NCI-H345 treated with DMSO at 0.1 percent for 48 hours (cell line): ENCODE measurements around the gene ASB18.

ENCODE experiments used
- DNase-seq: peaks from one replicate; lab custom pipeline; 2025; ENCODE audit not compliant: unreplicated experiment; lab: John Stamatoyannopoulos, UW

ASB18 gene

DNA sequence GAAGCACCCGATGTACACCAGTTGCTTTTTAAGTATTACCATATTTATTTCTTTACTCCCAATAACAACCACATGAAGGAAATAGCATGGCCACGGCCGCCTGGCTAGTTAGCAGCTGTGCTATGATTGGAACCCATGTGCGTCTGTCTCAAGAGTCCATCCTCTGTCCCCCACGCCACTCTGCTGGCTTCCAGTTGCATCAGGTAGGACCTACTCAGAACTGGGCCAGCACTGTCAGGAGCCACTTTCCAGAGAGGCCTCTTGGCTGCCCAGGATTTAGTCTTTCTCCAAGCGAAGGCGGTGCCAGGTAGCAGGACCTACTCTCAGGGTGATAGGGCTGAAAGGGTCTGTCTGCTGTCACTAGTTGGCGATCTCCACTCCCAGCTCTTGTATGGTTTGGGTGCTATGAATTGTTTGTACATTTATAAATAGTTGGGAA lies 22.1 kb downstream of the ASB18 start:
- no peak for DNase-seq

DNA sequence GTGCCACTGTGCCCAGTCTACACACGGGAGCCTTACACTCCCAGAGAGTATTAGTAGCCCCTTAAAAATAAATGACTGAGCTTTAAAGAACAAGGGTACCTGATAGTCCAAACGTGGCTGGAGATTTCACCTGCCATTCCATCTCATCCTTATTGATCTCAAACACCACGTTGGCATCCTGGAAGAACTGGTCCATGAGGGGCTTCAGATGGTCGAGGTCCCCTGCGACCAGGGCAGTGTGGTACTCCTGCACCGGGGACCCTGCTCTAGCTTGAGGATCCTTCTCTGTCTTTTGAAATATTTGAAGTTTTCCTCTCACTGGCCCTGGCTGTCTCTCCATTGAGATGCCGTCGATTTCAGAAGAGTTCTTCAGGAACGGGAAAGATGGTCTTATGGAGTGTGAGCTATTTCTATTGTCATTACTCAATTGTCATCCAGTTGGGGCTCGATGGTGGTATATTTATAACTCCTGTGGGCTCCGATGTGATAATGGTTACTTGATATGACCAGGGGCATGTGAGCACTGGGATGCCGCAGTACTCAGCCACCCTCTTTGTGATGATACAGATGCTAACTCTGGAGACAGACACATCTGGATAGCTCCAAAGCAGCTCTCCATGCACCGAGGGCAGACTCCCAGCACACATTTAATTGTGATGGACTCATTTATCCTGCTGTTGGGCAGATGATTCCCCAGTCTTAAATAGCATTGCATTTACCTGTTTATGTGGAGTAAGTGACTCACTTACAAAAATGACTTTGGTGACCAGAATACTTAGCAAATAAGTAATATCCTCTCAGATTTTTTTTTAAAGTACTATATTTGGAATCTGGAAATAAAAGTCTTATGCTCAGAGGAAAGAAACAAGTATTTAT lies 22.8 kb downstream of the ASB18 start:
- DNase-seq: no peak

DNA sequence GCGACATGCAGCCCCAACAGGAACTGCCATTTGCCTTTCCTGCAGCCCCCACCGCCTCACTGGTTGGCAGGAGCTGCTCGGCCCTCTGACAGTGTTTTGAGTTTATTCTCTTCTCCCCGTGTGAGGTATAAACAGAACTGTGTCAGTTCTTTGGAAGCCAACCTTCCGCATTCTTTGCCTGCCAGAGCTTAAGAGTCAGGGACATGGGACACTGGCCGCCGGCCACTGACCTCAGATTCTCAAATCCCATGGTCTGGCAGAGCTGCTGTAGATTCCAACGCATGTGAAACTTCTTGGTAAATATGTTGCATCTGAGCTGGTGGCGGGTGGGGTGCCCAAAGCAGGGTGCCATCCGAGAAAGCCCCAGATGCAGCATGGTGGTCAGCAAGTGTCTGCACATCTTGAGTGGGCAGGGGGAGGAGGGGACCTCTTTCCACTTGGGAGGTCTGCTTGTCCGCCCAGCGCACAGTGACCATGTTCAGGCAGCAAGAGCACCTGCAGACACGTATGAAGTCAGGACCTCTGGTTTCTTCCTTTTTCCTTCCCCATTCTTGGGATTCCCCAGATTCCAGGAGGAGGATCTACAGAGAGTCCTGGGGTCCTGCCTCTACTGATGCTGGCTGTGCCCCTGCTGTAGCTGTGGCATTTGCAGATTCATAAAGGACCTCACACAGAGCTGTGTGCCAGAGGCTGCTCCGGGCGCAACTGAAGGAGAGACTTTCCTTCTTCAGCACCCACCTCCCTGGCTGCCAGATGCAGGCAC lies 23.8 kb downstream of the ASB18 start:
- DNase-seq: no peak

DNA sequence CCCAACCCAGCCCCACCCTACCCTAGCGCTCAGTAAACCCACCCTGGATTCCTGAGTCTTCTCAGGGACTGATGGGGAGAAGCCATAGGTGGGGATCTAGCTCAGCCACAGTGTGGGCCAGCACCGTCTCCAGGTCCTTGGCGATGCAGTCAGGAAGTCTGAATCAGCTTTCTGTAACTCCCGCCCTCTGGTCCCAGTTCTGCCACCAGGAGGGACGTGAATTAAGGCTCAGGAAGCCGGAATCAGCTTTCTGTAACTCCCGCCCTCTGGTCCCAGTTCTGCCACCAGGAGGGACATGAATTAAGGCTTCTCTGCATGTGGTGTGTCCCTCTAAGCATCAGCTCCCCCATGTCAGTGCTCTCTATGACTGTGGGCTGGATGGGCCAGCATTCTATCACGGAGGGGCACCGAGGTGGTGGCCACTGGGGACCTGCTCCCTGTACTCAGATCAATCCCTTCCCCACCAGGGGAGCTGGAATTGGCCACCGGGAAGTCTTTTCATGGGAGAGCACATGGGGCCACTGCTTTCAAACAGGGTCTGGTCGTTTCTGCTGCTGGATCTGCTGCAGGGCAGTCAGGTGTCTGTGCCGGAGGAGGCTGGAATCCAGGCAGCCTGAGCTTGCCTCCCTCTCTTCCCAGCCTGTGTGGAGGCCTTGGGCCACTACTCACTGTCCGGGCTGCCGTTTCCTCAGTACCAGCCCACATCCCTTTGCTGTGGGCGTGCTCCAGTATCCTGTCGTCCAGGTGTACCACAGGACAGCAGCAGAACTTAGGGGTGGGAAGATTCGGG lies 24.7 kb downstream of the ASB18 start:
- no peak for DNase-seq

DNA sequence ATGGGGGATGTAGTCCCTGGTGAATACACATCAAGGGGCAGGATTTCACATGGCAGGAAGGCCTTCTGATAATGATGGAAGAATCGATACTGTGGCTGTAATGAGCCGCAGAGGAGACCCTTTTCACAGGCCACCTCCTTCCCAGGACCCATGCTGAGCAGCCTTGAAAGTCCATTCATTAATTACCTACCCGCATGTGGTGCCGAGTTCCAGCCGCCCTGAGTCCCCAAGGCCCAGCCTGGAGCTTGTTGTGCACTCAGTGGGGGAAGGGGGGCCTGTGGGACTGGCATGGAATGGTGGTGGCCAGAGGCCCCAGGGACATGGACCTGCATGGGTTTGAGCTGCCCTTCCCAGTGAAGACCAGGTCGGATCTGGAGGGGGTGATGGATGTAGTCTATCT lies 25.5 kb downstream of the ASB18 start:
- DNase-seq: no peak

DNA sequence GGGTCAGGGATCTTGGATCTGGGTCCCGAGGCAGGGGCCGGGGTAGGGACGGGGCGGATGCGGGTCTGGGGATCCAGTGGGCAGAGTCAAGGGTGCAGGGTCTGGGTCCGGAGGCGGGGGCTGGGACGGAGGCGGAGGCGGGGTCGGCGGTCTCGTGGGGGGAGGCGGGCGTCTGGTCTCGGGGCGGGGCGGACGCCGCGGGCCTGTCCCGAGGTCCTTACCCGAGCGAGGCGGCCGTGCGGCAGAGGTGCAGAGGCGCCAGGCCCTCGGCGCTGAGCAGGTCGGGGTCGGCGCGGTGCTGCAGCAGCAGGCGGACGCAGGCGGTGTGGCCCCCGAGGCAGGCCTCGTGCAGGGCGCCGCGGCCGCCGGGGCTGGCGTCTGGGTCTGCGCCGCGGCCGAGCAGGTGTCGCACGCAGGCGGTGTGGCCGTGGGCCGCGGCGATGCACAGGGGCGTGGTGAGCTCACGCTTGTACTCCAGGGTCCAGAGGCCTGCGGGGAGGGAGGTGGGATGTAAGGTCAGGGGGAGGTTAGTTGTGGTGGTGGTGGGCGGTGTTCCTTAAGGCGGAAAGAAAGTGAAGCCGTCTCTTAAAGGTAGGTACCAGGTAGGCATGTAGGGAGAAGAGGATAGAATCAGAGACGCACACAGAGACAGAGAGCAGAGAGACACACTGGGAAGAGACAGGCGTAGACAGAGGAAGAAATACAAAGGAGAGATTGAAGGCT lies 26.6 kb downstream of the ASB18 start:
- no peak for DNase-seq

DNA sequence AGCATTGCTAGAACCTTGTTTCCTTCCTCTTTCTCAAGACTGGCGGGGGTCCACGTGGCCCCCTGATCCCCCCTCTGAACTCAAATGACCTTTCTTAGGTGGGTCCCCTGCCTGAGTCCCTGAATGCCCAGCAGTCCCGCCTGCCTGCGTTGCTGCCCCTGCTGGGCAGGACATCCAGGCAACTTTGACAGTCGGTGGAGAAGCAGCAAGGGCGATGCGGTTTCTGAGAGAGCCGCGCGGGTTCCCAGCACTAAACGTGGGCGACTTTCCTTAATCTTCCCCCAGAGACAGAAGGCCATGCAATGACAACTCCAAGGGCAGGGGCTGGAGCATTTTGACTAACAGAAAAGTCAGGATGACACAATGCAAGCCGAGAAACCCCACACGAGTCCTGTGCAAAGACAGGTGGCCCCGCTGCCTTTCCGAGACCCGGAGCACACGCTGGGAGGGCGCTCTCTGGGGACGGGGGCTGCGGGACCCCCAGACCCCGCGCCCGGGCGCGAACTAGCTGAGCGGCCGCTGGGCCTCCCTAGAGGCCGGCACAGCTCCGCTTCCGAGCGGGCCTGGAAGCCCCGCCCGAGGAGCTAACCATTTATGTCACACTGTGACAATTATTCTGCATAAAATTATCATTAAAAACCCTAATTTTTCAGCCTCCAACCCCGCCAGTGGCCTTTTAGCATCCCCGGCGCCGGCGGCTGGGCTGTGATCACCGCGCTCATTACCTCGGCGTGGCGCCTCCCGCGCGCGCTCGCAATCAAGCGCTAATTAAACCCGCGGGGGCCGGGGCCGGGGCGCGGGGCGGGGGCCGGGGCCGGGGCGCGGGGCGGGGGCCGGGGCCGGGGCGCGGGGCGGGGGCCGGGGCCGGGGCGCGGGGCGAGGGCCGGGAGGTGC lies 27.4 kb downstream of the ASB18 start:
- no peak for DNase-seq

DNA sequence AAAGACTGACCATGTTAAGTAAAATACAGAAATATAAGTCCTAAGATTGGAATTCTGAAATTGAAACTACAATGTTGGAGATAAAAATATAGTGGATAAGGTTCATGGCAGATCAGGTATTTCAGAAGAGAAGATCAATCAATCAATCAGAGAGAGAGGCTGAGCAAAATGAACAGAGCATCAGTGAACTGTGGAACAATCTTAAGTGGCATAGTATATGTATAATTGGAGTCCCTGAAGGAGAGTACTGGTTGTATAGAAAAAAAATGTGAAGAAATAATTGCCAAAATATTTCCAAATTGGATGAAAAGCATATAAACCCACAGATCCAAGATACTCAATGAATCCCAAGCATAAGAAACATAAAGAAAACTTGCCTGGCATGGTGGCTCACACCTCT lies 35.0 kb downstream of the ASB18 start:
- no peak for DNase-seq

DNA sequence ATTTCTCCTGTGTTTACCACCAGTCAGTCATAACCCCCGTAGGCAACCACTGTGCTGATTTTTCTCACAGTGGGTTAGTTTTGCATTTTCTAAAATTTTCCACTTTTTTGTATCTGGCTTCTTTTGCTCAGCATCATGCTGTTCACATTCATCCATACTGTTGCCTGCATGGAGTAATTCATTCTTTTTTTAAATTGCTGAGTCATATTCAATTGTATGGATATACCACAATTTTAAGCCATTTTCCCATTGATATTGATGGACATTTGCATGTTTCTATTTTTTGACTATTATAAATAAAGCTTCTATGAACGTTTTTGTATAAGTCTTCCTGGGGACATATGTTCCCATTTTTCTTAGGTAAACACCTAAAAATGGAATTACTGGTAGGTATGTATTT lies 40.5 kb downstream of the ASB18 start:
- no peak for DNase-seq

DNA sequence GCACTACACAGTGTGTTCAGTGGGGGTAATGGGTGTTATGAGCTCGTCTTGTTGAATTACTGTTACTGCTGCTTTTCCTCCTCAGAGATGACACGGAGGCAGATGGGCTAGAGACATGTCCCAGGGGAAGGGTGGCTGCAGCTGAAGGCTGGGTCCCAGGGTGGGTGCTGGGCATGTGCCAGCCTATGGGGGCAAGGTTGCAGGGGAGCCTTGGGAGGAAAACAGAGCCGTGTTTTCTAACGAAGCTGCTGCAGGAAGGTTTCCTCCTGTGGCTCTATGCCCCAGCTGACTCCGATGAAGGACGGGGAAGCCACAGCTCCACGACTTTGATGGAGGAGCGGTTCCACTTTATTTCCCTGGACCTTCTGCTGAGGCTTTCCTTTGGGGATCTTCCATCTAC lies 42.4 kb downstream of the ASB18 start:
- no peak for DNase-seq

DNA sequence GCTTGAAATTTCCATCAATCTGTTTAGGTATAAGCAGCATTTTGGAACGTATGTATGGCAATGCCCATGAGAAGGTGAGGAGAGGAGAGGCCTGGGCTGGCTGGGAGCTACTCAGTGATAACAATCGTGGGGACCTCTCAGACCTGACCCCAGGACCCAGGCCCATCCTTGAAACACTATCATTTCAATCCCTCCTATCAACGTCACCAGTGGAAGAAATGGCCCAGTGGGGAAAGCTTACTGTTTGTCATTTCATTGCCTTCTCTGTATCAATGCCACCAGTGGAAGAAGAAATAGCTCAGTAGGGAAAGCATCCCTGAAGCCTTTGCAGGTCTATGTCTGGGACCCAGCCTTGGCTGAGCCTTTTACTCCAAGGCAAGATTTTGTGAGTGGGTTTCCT lies 44.8 kb downstream of the ASB18 start:
- no peak for DNase-seq

DNA sequence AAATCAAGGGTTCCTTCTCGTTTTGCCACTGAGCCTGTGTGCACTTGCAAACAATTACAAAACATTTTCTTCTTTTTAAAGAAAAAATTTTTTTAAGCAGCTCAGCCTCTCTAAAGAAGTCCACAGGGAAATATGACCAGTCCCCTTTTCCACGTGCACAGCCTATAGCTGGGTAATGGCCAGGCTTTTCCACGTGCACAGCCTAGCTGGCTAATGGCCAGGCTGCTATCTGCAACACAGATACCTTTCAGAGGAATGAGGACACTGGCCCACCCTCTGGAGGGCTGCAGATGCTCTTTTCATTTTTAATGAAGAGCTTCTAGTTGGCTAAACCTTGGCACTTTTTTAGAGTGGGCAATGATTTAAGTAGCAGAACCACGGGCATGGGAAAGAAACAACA lies 46.3 kb downstream of the ASB18 start:
- DNase-seq: no peak

DNA sequence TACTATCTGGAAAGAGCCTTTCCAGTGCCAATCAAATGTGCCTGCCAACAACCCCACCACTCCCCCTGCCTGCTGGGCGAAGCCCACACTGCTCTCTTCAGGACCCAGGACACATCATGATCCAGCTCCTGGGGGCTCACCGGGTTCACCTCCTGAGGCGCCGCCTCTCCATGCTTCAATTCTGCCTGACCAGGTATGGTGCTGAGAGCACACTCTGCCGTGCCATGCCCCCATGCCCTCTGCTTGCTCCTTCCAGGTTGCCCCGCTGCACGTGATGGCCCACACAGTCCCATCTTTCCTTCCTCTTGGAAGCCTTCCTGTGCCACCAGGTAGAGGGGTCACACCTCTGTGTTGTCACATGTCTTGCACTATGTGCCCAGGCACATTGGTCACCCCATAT lies 47.5 kb downstream of the ASB18 start:
- no peak for DNase-seq

DNA sequence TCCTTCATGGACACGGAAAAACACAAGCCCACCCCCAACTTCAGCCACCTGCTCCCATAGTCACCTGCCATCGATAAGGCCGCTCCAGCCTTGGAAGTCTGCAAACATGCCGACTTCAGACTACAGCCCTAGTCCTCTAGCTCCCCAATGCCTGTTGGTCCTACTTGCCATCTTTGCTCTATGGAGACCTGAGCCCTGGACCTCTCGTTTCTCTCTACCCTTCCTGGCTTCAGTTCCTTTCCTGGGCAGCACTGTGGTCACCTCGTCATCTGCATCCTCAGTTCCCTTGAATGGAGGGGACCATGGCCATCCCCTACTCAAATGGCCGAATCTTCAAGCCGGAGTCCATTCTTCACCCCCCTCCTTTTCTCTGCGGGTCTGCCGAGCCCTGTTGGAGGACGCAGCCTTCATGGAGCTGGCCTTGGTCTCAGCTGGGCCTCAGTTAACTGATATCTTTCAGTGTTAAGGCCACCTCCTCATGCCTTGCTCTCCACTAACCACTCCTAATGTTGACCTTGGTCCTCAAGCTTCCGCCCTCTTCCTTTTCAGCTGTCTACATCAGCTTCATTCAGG lies 48.4 kb downstream of the ASB18 start:
- no peak for DNase-seq

DNA sequence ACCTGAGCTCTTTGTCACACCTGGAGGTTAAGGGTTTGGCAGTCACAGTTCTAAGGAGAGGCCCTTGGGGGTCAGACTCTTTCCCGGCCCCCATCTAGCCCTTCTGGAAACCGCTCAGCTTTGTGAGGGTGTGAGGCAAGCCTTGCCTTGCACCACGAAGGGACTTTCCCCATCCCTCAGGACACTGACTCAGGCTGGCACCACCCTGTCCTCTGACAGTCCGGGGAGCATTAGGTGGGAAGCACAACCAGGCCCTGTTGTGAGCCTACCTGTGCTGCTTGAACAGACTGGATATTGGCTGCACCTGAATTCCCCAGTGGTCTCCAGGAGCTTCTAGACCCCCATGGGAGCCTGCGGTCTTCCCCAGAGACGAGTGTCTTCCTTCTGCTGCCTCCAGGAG lies 49.0 kb downstream of the ASB18 start:
- no peak for DNase-seq

DNA sequence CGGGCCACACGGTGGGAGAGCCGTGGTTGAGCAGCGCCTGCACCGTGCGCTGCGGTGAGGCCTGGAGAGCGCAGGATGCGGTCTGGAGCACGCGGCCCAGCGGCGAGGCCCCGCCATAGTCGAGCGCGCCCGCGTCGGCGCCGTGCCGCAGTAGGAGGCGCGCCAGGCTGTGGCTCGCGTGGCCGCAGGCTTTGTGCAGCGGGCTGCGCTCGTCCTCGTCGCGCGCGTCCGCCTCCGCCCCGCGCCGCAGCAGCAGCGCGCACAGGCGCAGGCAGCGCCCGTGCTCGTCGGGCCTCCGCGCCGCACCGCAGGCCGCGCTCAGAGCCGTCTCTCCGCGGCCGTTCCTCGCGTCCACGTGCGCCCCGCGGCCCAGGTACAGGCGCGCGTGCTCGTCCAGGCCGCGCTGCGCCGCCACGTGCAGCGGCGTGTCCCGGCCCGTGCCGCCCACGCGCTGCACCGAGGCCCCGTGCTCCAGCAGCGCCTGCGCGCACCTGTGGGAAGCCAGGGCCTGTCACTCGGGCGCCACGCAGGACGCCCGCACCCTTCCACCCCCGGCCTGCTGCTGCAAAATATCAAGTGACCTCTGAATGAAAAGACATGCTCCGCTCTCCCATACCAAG lies 49.7 kb downstream of the ASB18 start:
- DNase-seq: no peak

DNA sequence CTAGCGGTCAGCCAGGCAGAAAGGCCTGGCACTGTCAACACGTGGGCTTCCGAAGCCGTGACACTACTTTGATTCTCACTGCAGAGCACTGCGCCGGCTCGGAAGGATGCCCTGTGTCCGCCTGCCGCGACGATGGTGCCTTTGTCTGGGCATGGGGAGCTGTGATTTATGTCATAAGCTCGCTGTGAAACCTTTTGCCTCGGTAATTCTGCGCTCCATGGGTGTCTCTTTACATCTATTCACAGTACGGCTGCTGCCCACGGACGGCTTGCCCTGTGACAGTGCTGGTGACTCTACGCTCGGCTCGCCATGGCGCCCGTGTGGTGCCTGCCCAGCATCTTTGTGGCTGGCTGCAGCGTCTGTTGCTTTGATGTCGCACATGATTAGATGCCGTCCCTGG lies 52.9 kb downstream of the ASB18 start:
- DNase-seq: no peak

DNA sequence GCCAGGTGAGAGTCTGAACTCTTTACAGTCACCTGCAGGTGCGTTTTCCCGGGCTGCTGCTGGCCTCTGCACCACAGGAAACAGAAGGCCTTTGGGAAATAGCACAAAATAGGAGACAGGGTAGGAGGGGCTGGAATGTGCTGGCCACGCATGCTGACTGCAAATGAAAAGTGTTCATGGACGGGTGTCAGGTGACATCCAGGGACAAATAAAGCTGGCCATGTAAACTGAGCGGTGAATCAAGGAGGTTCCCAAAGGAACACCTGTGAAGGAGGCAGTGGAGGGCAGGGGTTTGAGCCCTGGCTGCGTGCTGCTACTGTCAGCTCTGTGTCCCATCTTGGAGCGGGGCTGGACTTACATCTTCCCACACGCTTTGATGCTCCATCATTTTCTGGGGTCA lies 53.7 kb downstream of the ASB18 start:
- no peak for DNase-seq

DNA sequence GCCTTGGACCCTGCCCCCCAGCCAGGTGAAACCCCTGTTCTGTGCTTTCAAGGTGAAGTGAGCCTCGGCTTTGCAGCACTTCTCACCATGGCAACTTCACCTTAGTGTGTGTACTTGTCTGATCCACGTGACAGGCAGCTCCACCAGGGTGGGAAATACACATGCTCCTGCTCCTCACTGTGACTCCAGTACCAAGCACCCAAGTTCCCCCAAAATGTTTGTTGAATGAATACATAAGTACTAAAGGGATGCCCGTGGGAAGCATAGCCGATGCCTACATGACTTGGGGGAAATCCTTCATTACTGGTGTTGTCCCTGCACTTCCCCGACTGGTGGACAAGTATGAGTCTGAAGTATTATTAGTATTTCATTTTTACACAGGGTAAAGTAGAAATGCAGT lies 54.2 kb downstream of the ASB18 start:
- no peak for DNase-seq
